Testis (tissue), 3 donors: Measurements from ENCODE around the gene TMEM109. TPM values are rescaled to one million over a fixed set of nuclear protein-coding genes. Genes with fewer than 3 reads are reported as not detected.

ENCODE experiments used
- DNase-seq: peaks from one replicate; pipeline ENCODE4 v3.0.0-alpha.2; 2019
- H3K27ac ChIP-seq, 2 donors: fragments of 200-600 bp; sonication (generic); one replicate each; pipeline ENCODE4 v1.5.1; 2019
- H3K27me3 ChIP-seq: fragments of 200-600 bp; sonication (generic); one replicate; pipeline ENCODE4 v1.5.1; 2019
- H3K36me3 ChIP-seq: fragments of 200-600 bp; sonication (generic); one replicate; pipeline ENCODE4 v1.5.1; 2017; ENCODE audit warnings: low read depth; ENCODE audit errors: missing control alignments
- H3K4me1 ChIP-seq: fragments of 200-600 bp; sonication (generic); one replicate; pipeline ENCODE4 v1.5.1; 2019
- H3K4me3 ChIP-seq, 2 donors: fragments of 200-600 bp; sonication (generic); one replicate each; pipeline ENCODE4 v1.5.1; 2017 to 2019
- H3K9me3 ChIP-seq: fragments of 200-600 bp; sonication (generic); one replicate; pipeline ENCODE4 v1.5.1; 2017
- CTCF ChIP-seq, 3 experiments: fragments of 450-650 bp in 2 of 3; fragments of 200-600 bp in 1 of 3; sonication (generic) in 1 of 3; IDR thresholded peaks; one replicate each; pipeline ENCODE4 v1.5.1; 2016 to 2019; ENCODE audit warnings: antibody characterized with exemption in 3 of 3, mild to moderate bottlenecking in 2 of 3, moderate library complexity in 1 of 3
- POLR2A ChIP-seq: fragments of 450-650 bp; IDR thresholded peaks from one replicate; pipeline ENCODE4 v1.6.1; 2017; ENCODE audit warnings: antibody characterized with exemption, mild to moderate bottlenecking, moderate library complexity
- WGBS, 2 donors: methylation state at CpG; one replicate each; pipeline ENCODE4 v1.1.5; 2018; 5-methylcytosine and 5-hydroxymethylcytosine counted together
- intact Hi-C: fragments of 100-400 bp; cut with DNase I; formaldehyde crosslinking; loops from one replicate; pipeline ENCODE4 v1.15.1; 2023; ENCODE audit warnings: low total_unique reads
- polyA plus RNA-seq: library from polyadenylated mRNA; stranded (reverse); fragments of 350-450 nt; fragmentation: Illumina TruSeq; extraction: RNeasy Lipid Tissue Mini Kit (QIAGEN cat#74804); gene quantifications from one replicate; pipeline ENCODE4 v1.2.3, GENCODE V29; 2014; ENCODE audit warnings: low read depth, low replicate concordance; ENCODE audit not compliant: insufficient read depth
- total RNA-seq, 2 donors: library from RNA; depleted of rRNA; stranded (reverse); fragments of >200 nt; gene quantifications; one replicate each; pipeline ENCODE4 v1.2.3, GENCODE V29; 2016

The TMEM109 gene
- total and polyA plus RNA-seq, 3 donors from 2014 or later = 28.1 to 59.1 (median 46.7) TPM

GRCh38 chr11:60942970-60943565 lies 29.1 kb downstream of the TMEM109 start:
- DNase-seq = no peak
- intact Hi-C loops = no loop called here
- H3K36me3 ChIP-seq = no peaks in the 10 kb centered on the region
- TF ChIP-seq CTCF (IDR thresholded peaks at IDR 0.05) (no peak), POLR2A (no peak)
- 65 to 68% methylated on average over 9 of the region's 9 CpGs for WGBS, 2 donors
- H3K27ac ChIP-seq = no peak overlapping the region
- H3K9me3 ChIP-seq = no peaks in the 10 kb centered on the region
- H3K4me1 ChIP-seq = no peaks in the 10 kb centered on the region
- no peaks in the 10 kb centered on the region for H3K27me3 ChIP-seq
- H3K4me3 ChIP-seq = no peak overlapping the region

- H3K4me1 ChIP-seq = no peaks in the 10 kb centered on the region
- no peaks in the 10 kb centered on the region for H3K36me3 ChIP-seq
- no peak for TF ChIP-seq POLR2A
- TF ChIP-seq CTCF (IDR thresholded peaks at IDR 0.05) = peak in 1 of 3 experiments; percentile 2
- H3K9me3 ChIP-seq = no peaks in the 10 kb centered on the region
- WGBS, 2 donors = 88 to 93% methylated on average over 11 of the region's 11 CpGs
- no peak for DNase-seq
- no peaks in the 10 kb centered on the region for H3K27me3 ChIP-seq
- intact Hi-C loops = no loop called here
- H3K4me3 ChIP-seq = no peak overlapping the region
- no peak overlapping the region for H3K27ac ChIP-seq
Measured at GRCh38 chr11:60944490-60945294, 30.7 kb downstream of the TMEM109 start.

GRCh38 chr11:60945295-60945667 lies 31.3 kb downstream of the TMEM109 start:
- Histone ChIP-seq H3K9me3 (no peaks in the 10 kb centered on the region), H3K27ac (no peak overlapping the region), H3K36me3 (no peaks in the 10 kb centered on the region), H3K4me1 (no peaks in the 10 kb centered on the region), H3K4me3 (no peak overlapping the region), H3K27me3 (no peaks in the 10 kb centered on the region)
- TF ChIP-seq POLR2A (no peak), CTCF (IDR thresholded peaks at IDR 0.05) (no peak)
- no peak for DNase-seq
- WGBS, 2 donors = 88 to 92% methylated on average over 5 of the region's 5 CpGs
- intact Hi-C loops = no loop called here

- H3K9me3 ChIP-seq = no peaks in the 10 kb centered on the region
- H3K4me1 ChIP-seq = peaks cover 3% of the 10 kb centered on the region
- H3K36me3 ChIP-seq = no peaks in the 10 kb centered on the region
- no peaks in the 10 kb centered on the region for H3K27me3 ChIP-seq
- intact Hi-C loops = no loop called here
- no peak overlapping the region for H3K4me3 ChIP-seq
- WGBS, 2 donors = 90 to 93% methylated on average over 12 to 15 of the region's 15 CpGs
- TF ChIP-seq POLR2A (no peak), CTCF (IDR thresholded peaks at IDR 0.05) (no peak)
- DNase-seq = no peak
- no peak overlapping the region for H3K27ac ChIP-seq
Measured at GRCh38 chr11:60946601-60947264, 32.8 kb downstream of the TMEM109 start.
